WTC11 (cell line): Measurements from ENCODE around the gene AMACR.

ENCODE experiments used
- CREB1 ChIP-seq: sonication (generic); formaldehyde crosslinking; IDR thresholded peaks from 2 replicates; pipeline ENCODE4 v1.8.0; 2023; ENCODE audit warnings: mild to moderate bottlenecking, missing genetic modification reagents
- MXD4 ChIP-seq: fragments of 250-450 bp; sonication (Bioruptor Pico); IDR thresholded peaks from 2 replicates; pipeline ENCODE4 v1.8.0; 2021; ENCODE audit warnings: mild to moderate bottlenecking, moderate library complexity, borderline replicate concordance
- TF ChIP-seq, protein P1 (sequence below): fragments of 200-600 bp; IDR thresholded peaks from 2 replicates; pipeline ENCODE4 v1.8.0; 2022; ENCODE audit warnings: antibody characterized with exemption
- TF ChIP-seq, protein P2 (sequence below): fragments of 250-450 bp; sonication (Bioruptor Pico); IDR thresholded peaks from 2 replicates; pipeline ENCODE4 v2.1.2; 2022; ENCODE audit warnings: mild to moderate bottlenecking, moderate library complexity

DNA sequence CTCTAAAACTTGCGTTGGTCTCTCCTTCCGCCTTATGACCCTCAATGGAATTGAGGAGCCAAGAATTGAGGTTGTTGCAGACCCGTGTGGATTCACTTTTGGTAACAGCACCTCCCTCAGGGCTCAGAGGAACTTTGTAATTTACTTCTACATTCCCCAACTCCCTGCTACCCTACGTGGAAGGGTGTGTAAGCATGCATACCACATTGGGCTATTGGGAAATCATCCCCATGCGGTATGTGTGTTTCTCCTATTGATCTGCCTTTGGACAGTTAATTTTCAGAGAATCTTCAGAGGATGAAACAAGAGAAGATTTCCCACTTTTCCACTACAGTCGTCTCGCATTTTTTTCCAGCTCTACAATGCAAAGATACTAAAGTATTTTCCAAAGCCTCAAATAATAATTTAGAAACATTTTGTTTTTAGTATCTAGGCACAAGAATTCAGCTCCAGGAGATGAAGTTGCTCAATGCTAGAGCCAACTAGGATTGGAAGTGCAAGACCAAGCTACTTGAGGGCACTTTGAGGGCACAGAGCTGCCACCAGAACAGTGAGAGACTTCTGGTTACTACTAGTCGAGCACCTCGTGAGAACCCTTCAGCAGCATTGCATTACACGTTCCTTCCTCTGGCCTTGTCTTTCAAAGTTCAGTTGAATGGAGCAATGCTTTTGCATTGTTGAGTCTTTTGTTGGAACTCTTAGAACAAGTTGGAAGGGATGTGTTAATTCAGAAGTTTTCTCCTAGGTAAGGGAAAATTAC, 31.7 kb upstream of the AMACR start:
- TF ChIP-seq, protein P1, sequence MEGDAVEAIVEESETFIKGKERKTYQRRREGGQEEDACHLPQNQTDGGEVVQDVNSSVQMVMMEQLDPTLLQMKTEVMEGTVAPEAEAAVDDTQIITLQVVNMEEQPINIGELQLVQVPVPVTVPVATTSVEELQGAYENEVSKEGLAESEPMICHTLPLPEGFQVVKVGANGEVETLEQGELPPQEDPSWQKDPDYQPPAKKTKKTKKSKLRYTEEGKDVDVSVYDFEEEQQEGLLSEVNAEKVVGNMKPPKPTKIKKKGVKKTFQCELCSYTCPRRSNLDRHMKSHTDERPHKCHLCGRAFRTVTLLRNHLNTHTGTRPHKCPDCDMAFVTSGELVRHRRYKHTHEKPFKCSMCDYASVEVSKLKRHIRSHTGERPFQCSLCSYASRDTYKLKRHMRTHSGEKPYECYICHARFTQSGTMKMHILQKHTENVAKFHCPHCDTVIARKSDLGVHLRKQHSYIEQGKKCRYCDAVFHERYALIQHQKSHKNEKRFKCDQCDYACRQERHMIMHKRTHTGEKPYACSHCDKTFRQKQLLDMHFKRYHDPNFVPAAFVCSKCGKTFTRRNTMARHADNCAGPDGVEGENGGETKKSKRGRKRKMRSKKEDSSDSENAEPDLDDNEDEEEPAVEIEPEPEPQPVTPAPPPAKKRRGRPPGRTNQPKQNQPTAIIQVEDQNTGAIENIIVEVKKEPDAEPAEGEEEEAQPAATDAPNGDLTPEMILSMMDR = no peak
- no peak for TF ChIP-seq MXD4 (CRISPR knock-in tag)
- TF ChIP-seq, protein P2, sequence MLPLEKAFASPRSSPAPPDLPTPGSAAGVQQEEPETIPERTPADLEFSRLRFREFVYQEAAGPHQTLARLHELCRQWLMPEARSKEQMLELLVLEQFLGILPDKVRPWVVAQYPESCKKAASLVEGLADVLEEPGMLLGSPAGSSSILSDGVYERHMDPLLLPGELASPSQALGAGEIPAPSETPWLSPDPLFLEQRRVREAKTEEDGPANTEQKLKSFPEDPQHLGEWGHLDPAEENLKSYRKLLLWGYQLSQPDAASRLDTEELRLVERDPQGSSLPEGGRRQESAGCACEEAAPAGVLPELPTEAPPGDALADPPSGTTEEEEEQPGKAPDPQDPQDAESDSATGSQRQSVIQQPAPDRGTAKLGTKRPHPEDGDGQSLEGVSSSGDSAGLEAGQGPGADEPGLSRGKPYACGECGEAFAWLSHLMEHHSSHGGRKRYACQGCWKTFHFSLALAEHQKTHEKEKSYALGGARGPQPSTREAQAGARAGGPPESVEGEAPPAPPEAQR (CRISPR knock-in tag) = no peak
- no peak for TF ChIP-seq CREB1 (CRISPR knock-in tag)
